ENCODE data around the gene MMP21. TPM values are rescaled to one million over a fixed set of nuclear protein-coding genes. Genes with fewer than 3 reads are reported as not detected.

The MMP21 gene
- polyA plus RNA-seq, 2 of the 4 experiments (the other 2 are of a cell fraction) = 0.04 TPM; not detected in 1

DNA sequence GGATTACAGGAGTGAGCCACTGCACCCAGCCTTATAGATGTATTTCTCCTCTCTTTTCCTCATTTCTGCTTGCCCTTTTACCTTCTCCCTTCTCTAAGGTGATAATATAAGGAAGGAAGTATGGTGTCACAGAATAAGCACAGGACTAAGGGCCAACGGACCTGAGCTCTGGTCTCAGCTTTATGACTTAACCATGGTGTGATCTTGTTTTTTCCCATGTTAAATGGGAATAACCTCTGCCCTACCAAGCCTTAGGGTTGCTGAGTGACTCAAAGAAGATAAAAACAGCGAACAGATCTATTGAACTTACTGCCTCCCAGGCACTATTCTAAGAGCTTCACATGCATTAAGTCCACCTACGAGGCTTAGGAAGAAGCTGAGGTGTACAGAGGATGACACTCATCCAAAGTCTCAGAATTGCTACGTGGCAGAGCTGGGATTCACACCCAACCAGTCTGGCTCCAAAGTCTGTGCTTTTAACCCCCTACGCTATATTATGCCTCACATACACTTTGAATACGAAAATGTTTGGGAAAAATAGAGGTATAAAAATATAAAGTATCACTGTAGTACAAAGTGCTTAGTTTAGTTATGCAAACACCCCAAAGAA lies 41.8 kb upstream of the MMP21 start:
- ATAC-seq (no peak), FAIRE-seq (no peak)

DNA sequence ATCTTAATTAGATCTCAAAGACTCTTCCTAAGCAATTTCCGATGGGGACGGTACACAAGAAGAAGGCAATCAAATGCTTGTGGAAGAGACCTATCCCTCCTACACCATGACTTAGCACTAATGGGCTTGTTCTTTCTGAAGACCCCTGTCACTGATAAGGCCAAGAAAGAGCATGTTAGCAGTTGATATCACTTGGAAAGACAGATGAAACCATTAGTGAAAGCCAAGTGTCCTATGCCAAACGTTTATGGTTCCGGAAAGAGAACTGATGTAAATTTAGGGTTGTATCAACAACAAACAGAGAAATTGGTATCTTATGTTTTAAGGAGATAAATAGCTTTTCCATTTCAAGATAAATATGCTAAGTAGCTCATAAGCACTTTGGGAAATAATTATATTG lies 40.9 kb upstream of the MMP21 start:
- H3K27ac ChIP-seq = no peak overlapping the region
- DNase-seq (ENCODE audit: low read depth in 1 of 2, low spot score in 1 of 2) (no peak), FAIRE-seq (no peak), ATAC-seq (no peak)
- no peak for TF ChIP-seq MAFK (IDR thresholded peaks at IDR 0.05; ENCODE audit: partially characterized antibody)
- TF ChIP-seq, protein P1, sequence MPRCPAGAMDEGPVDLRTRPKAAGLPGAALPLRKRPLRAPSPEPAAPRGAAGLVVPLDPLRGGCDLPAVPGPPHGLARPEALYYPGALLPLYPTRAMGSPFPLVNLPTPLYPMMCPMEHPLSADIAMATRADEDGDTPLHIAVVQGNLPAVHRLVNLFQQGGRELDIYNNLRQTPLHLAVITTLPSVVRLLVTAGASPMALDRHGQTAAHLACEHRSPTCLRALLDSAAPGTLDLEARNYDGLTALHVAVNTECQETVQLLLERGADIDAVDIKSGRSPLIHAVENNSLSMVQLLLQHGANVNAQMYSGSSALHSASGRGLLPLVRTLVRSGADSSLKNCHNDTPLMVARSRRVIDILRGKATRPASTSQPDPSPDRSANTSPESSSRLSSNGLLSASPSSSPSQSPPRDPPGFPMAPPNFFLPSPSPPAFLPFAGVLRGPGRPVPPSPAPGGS (IDR thresholded peaks at IDR 0.05) = no peak
- no peak for TF ChIP-seq NR3C1 (IDR thresholded peaks at IDR 0.05)
- no peak for TF ChIP-seq JUN (IDR thresholded peaks at IDR 0.05)
- TF ChIP-seq RNF2 (IDR thresholded peaks at IDR 0.05; ENCODE audit: borderline replicate concordance, low read depth) = no peak
- no peak for TF ChIP-seq SREBF2 (IDR thresholded peaks at IDR 0.05)
- no peak for TF ChIP-seq KDM1A (IDR thresholded peaks at IDR 0.05; ENCODE audit: low read depth)
- CTCF ChIA-PET = interaction anchor here (0.6 kb wide), 1 partner anchor 343 kb away, joined by 3 read pairs; no protein-coding TSS in a partner anchor
- no peak overlapping the region for H3K4me2 ChIP-seq
- H3K4me3 ChIP-seq = no peak overlapping the region
- 82% methylated on average over 4 of the region's 4 CpGs for WGBS (ENCODE audit: missing lambda C conversion rate)
- POLR2A ChIA-PET = no interaction called here
- peaks cover 4% of the 10 kb centered on the region; the same call in 2 of the 3 replicates for H3K4me1 ChIP-seq
- H3K9me3 ChIP-seq = no peaks in the 10 kb centered on the region

More for the DNA sequence above, 41.8 kb upstream of the MMP21 start:
- Histone ChIP-seq H3K9me3 (no peaks in the 10 kb centered on the region), H3K4me1 (peaks cover 11% of the 10 kb centered on the region), H3K27ac (no peak overlapping the region), H3K4me2 (no peak overlapping the region), H3K4me3 (no peak overlapping the region)
- no peak for DNase-seq (ENCODE audit: low read depth in 1 of 2, low spot score in 1 of 2)
- ChIA-PET POLR2A (no interaction called here), CTCF (interaction anchor here (0.6 to 0.7 kb wide), 2 partner anchors 19 to 342 kb away, joined by 3 read pairs; no protein-coding TSS in a partner anchor)
- TF ChIP-seq, protein P2, sequence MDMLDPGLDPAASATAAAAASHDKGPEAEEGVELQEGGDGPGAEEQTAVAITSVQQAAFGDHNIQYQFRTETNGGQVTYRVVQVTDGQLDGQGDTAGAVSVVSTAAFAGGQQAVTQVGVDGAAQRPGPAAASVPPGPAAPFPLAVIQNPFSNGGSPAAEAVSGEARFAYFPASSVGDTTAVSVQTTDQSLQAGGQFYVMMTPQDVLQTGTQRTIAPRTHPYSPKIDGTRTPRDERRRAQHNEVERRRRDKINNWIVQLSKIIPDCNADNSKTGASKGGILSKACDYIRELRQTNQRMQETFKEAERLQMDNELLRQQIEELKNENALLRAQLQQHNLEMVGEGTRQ (IDR thresholded peaks at IDR 0.05) = no peak
- no peak for TF ChIP-seq FOXS1 (CRISPR knock-in tag; IDR thresholded peaks at IDR 0.05)
- TF ChIP-seq, protein P3, sequence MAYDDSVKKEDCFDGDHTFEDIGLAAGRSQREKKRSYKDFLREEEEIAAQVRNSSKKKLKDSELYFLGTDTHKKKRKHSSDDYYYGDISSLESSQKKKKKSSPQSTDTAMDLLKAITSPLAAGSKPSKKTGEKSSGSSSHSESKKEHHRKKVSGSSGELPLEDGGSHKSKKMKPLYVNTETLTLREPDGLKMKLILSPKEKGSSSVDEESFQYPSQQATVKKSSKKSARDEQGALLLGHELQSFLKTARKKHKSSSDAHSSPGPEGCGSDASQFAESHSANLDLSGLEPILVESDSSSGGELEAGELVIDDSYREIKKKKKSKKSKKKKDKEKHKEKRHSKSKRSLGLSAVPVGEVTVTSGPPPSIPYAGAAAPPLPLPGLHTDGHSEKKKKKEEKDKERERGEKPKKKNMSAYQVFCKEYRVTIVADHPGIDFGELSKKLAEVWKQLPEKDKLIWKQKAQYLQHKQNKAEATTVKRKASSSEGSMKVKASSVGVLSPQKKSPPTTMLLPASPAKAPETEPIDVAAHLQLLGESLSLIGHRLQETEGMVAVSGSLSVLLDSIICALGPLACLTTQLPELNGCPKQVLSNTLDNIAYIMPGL (CRISPR knock-in tag; IDR thresholded peaks at IDR 0.05; ENCODE audit: borderline replicate concordance) = no peak
- no peak for TF ChIP-seq SREBF2 (IDR thresholded peaks at IDR 0.05)
- TF ChIP-seq EHMT2 (IDR thresholded peaks at IDR 0.05; ENCODE audit: low read depth) = no peak
- no peak for TF ChIP-seq CEBPB (IDR thresholded peaks at IDR 0.05)
- TF ChIP-seq CBX2 (IDR thresholded peaks at IDR 0.05; ENCODE audit: borderline replicate concordance, low read depth) = no peak
- TF ChIP-seq FOSL2 (IDR thresholded peaks at IDR 0.05) = no peak
- no peak for TF ChIP-seq FOSL2 (CRISPR knock-in tag; IDR thresholded peaks at IDR 0.05)
- TF ChIP-seq, protein P4, sequence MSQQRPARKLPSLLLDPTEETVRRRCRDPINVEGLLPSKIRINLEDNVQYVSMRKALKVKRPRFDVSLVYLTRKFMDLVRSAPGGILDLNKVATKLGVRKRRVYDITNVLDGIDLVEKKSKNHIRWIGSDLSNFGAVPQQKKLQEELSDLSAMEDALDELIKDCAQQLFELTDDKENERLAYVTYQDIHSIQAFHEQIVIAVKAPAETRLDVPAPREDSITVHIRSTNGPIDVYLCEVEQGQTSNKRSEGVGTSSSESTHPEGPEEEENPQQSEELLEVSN (IDR thresholded peaks at IDR 0.05; ENCODE audit: borderline replicate concordance, low read depth) = no peak
- TF ChIP-seq EHF (CRISPR knock-in tag; IDR thresholded peaks at IDR 0.05) = no peak
- WGBS (ENCODE audit: missing lambda C conversion rate) = 85% methylated on average over 6 of the region's 6 CpGs

DNA sequence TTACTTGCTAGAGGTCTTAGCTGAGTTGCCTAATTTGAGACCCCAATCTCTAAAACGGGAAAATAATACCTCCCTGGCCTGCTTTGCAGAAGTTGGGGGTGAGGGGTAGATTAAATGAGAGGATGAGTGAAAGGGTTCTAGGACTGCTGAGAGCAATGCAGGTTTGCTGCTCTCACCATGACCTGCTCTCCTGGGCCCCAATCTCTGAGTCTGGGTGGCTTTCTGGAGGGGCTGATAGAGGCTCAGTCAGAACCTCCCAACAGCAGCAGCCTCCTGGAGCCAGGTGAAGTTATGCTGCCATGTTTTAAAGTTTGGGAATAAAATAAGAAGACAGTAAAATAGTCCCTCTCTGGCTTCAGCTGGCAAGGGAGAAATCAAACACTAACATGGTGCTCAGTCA lies 40.1 kb upstream of the MMP21 start:
- FAIRE-seq = no peak
- no peaks in the 10 kb centered on the region for H3K4me1 ChIP-seq
- TF ChIP-seq ZC3H11A (IDR thresholded peaks at IDR 0.05) = no peak
- no peak for TF ChIP-seq RAD21 (conservative IDR thresholded peaks at IDR 0.05 in 1 of 2, IDR thresholded peaks at IDR 0.05 in 1 of 2)
- TF ChIP-seq JUNB (IDR thresholded peaks at IDR 0.05) = no peak
- TF ChIP-seq, protein P5, sequence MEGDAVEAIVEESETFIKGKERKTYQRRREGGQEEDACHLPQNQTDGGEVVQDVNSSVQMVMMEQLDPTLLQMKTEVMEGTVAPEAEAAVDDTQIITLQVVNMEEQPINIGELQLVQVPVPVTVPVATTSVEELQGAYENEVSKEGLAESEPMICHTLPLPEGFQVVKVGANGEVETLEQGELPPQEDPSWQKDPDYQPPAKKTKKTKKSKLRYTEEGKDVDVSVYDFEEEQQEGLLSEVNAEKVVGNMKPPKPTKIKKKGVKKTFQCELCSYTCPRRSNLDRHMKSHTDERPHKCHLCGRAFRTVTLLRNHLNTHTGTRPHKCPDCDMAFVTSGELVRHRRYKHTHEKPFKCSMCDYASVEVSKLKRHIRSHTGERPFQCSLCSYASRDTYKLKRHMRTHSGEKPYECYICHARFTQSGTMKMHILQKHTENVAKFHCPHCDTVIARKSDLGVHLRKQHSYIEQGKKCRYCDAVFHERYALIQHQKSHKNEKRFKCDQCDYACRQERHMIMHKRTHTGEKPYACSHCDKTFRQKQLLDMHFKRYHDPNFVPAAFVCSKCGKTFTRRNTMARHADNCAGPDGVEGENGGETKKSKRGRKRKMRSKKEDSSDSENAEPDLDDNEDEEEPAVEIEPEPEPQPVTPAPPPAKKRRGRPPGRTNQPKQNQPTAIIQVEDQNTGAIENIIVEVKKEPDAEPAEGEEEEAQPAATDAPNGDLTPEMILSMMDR (IDR thresholded peaks at IDR 0.05) = no peak
- no peak for TF ChIP-seq CBX2 (IDR thresholded peaks at IDR 0.05; ENCODE audit: borderline replicate concordance, low read depth)
- no peak for TF ChIP-seq TFCP2L1 (CRISPR knock-in tag; IDR thresholded peaks at IDR 0.05)
- TF ChIP-seq FOSB (CRISPR knock-in tag; IDR thresholded peaks at IDR 0.05) = no peak
- no peak for TF ChIP-seq HOXB13 (CRISPR knock-in tag; IDR thresholded peaks at IDR 0.05; ENCODE audit: low read depth)
- no peak for TF ChIP-seq RFX5 (IDR thresholded peaks at IDR 0.05)
- no peak for TF ChIP-seq GATA3 (IDR thresholded peaks at IDR 0.05; ENCODE audit: borderline replicate concordance)
- no peak for TF ChIP-seq CBX8 (IDR thresholded peaks at IDR 0.05)
- no peak for TF ChIP-seq MAFK (IDR thresholded peaks at IDR 0.05; ENCODE audit: partially characterized antibody)
- no peak for TF ChIP-seq HOXA7 (CRISPR knock-in tag; IDR thresholded peaks at IDR 0.05)
- TF ChIP-seq ESRRA (IDR thresholded peaks at IDR 0.05; ENCODE audit: borderline replicate concordance, low read length) = no peak

More for the DNA sequence above, 40.1 kb upstream of the MMP21 start:
- ChIA-PET POLR2A (no interaction called here), CTCF (no interaction called here)
- WGBS (ENCODE audit: missing lambda C conversion rate) = 0% methylated on average over 1 of the region's 1 CpG
- Histone ChIP-seq H3K27ac (no peak overlapping the region), H3K4me3 (no peak overlapping the region), H3K9me3 (no peaks in the 10 kb centered on the region), H3K4me2 (no peak overlapping the region)
- ATAC-seq (no peak), DNase-seq (ENCODE audit: low read depth in 1 of 2, low spot score in 1 of 2) (no peak)
